SK-N-SH (cell line): Measurements from ENCODE around the gene MGAT5B. TPM values are rescaled to one million over a fixed set of nuclear protein-coding genes. Genes with fewer than 3 reads are reported as not detected.
A peak's percentile ranks its signal among the peaks of the same experiment; 100 is the strongest.

Experiments used
- CTCF ChIA-PET: fragments of 300-600, 350-600 bp; formaldehyde crosslinking; extraction: SDS; loops from one replicate; lab custom pipeline; 2021; lab: Yijun Ruan, JAX
- POLR2A ChIA-PET: fragments of 350-600 bp; sonication (Branson Sonifier 250); formaldehyde crosslinking; extraction: SDS; loops from one replicate; lab custom pipeline; 2020; ENCODE audit warnings: antibody characterized with exemption, inconsistent platforms; lab: Yijun Ruan, JAX
- DNase-seq: peaks from one replicate; pipeline ENCODE4 v3.0.0; 2012
- H2AFZ ChIP-seq: fragments of 200-600 bp; sonication (generic); 2 replicates; pipeline ENCODE4 v1.8.1; 2016; ENCODE audit warnings: antibody characterized with exemption, mild to moderate bottlenecking, low read depth
- H3F3A ChIP-seq: fragments of 200-600 bp; sonication (generic); replicated peaks from 2 replicates; pipeline ENCODE3; 2016; ENCODE audit warnings: antibody characterized with exemption, mild to moderate bottlenecking; ENCODE audit not compliant: insufficient read depth
- H3K27ac ChIP-seq, 2 experiments: fragments of 200-500 bp in 1 of 2; fragments of 200-600 bp in 1 of 2; sonication (Bioruptor generic) in 1 of 2; sonication (generic), shearing (Covaris generic) in 1 of 2; 2 replicates each; pipeline versions ENCODE4 v1.5.1 to v1.6.1; 2014 to 2016; ENCODE audit warnings: low read depth in 2 of 2, inconsistent platforms in 1 of 2, low read length in 1 of 2, mild to moderate bottlenecking in 1 of 2, mixed read lengths in 1 of 2
- H3K27me3 ChIP-seq: fragments of 200-600 bp; sonication (generic), shearing (Covaris generic); 2 replicates; pipeline ENCODE4 v1.6.1; 2016; ENCODE audit warnings: mixed run types; ENCODE audit not compliant: insufficient read depth
- H3K36me3 ChIP-seq, 2 experiments: fragments of 200-500 bp in 1 of 2; fragments of 200-600 bp in 1 of 2; sonication (Bioruptor generic) in 1 of 2; sonication (generic) in 1 of 2; replicated peaks in 1 of 2; 2 replicates each; pipeline versions ENCODE3 to v1.5.1; 2014 to 2016; ENCODE audit warnings: low read length in 1 of 2, mild to moderate bottlenecking in 1 of 2; ENCODE audit not compliant: insufficient read depth in 2 of 2, control insufficient read depth in 1 of 2
- H3K4me1 ChIP-seq, 2 experiments: fragments of 200-500 bp in 1 of 2; fragments of 200-600 bp in 1 of 2; sonication (Bioruptor generic) in 1 of 2; sonication (generic), shearing (Covaris generic) in 1 of 2; 2 replicates each; pipeline versions ENCODE4 v1.5.1 to v1.6.1; 2014 to 2016; ENCODE audit warnings: low read depth in 1 of 2, low read length in 1 of 2, mixed run types in 1 of 2; ENCODE audit not compliant: insufficient read depth in 2 of 2, control insufficient read depth in 1 of 2
- H3K4me2 ChIP-seq: fragments of 200-600 bp; sonication (generic), shearing (Covaris generic); 2 replicates; pipeline ENCODE4 v1.6.1; 2017; ENCODE audit warnings: mixed run types
- H3K4me3 ChIP-seq, 2 experiments: fragments of 200-500 bp in 1 of 2; fragments of 200-600 bp in 1 of 2; sonication (Bioruptor generic) in 1 of 2; sonication (generic), shearing (Covaris generic) in 1 of 2; 2 replicates each; pipeline versions ENCODE4 v1.5.1 to v1.8.1; 2014 to 2016; ENCODE audit warnings: low read depth in 2 of 2, inconsistent platforms in 1 of 2, low read length in 1 of 2, mild to moderate bottlenecking in 1 of 2, mixed read lengths in 1 of 2, moderate library complexity in 1 of 2
- H3K79me2 ChIP-seq: fragments of 200-600 bp; sonication (generic); 2 replicates; pipeline ENCODE4 v1.8.1; 2017; ENCODE audit warnings: mild to moderate bottlenecking; ENCODE audit not compliant: insufficient read depth
- H3K9ac ChIP-seq: fragments of 200-600 bp; sonication (generic); 2 replicates; pipeline ENCODE4 v1.6.1; 2017; ENCODE audit warnings: mixed run types
- H3K9me2 ChIP-seq: fragments of 200-600 bp; sonication (generic); 2 replicates; pipeline ENCODE4 v1.6.1; 2017; ENCODE audit warnings: mixed run types
- H3K9me3 ChIP-seq: fragments of 200-600 bp; sonication (generic); 2 replicates; pipeline ENCODE4 v1.6.1; 2017; ENCODE audit warnings: mixed run types, mild to moderate bottlenecking, moderate library complexity
- H4K20me1 ChIP-seq: fragments of 200-600 bp; sonication (generic); 2 replicates; pipeline ENCODE4 v1.6.1; 2017; ENCODE audit warnings: mild to moderate bottlenecking, mixed run types; ENCODE audit not compliant: insufficient read depth
- CTCF ChIP-seq: fragments of 200-600 bp; sonication (generic); IDR thresholded peaks from 2 replicates; pipeline ENCODE4 v1.6.1; 2017; ENCODE audit warnings: antibody characterized with exemption, mild to moderate bottlenecking, moderate library complexity
- EP300 ChIP-seq, 2 experiments: IDR thresholded peaks; 2 replicates each; pipeline versions ENCODE4 v1.4.0 to v1.6.1; 2012; ENCODE audit warnings: borderline replicate concordance in 1 of 2, low read depth in 1 of 2, low read length in 1 of 2
- FOXM1 ChIP-seq: IDR thresholded peaks from 2 replicates; pipeline ENCODE4 v1.4.0; 2012; ENCODE audit warnings: low read depth, mild to moderate bottlenecking
- JUND ChIP-seq: IDR thresholded peaks from 2 replicates; pipeline ENCODE4 v1.4.0; 2012
- MAX ChIP-seq: IDR thresholded peaks from 2 replicates; pipeline ENCODE4 v1.4.0; 2012; ENCODE audit warnings: low read depth
- RCOR1 ChIP-seq: fragments of 150-350 bp; IDR thresholded peaks from 2 replicates; pipeline ENCODE4 v1.6.1; 2017; ENCODE audit warnings: antibody characterized with exemption, low read length
- TAF1 ChIP-seq: IDR thresholded peaks from 2 replicates; pipeline ENCODE4 v1.6.1; 2012; ENCODE audit warnings: low read depth, mild to moderate bottlenecking, low read length, moderate library complexity, borderline replicate concordance
- USF2 ChIP-seq: fragments of 150-350 bp; IDR thresholded peaks from 2 replicates; pipeline ENCODE4 v1.6.1; 2017; ENCODE audit warnings: antibody characterized with exemption, low read length, low read depth, borderline replicate concordance
- YY1 ChIP-seq: IDR thresholded peaks from 2 replicates; pipeline ENCODE4 v1.4.0; 2012; ENCODE audit warnings: low read depth, mild to moderate bottlenecking
- WGBS: methylation state at CpG from one replicate; pipeline ENCODE4 v1.1.6; 2017; ENCODE audit warnings: low lambda C conversion rate; 5-methylcytosine and 5-hydroxymethylcytosine counted together
- polyA plus RNA-seq, 3 experiments: library from polyadenylated mRNA; depleted of rRNA; stranded (reverse); fragments of >200 nt; gene quantifications; 2 replicates each; pipeline ENCODE4 v1.2.3, GENCODE V29; 2012

The MGAT5B gene
- polyA plus RNA-seq, 1 of the 3 experiments (the other 2 are of a cell fraction): 13.8 TPM

GRCh38 chr17:76996741-76997694, 128.8 kb downstream of the MGAT5B start:
- Histone ChIP-seq H3K4me1 (peaks cover 3 to 12% of the 10 kb centered on the region in 2 experiments; a peak in 2 of 4 replicates), H2AFZ (no peak overlapping the region), H3K79me2 (no peaks in the 10 kb centered on the region), H3K4me2 (no peak overlapping the region), H3F3A (peaks cover 4% of the 10 kb centered on the region), H3K9me3 (no peaks in the 10 kb centered on the region), H3K27me3 (no peaks in the 10 kb centered on the region), H3K4me3 (no peak overlapping the region), H4K20me1 (no peaks in the 10 kb centered on the region), H3K27ac (no peak overlapping the region), H3K9ac (no peak overlapping the region), H3K36me3 (no peaks in the 10 kb centered on the region), H3K9me2 (no peaks in the 10 kb centered on the region)
- WGBS: 81% methylated on average over 15 of the region's 16 CpGs
- peak; percentile 10 for DNase-seq
- POLR2A ChIA-PET: no interaction called here
- TF ChIP-seq JUND (no peak), EP300 (IDR thresholded peaks at IDR 0.05; ENCODE audit: borderline replicate concordance in 1 of 2, low read depth in 1 of 2, low read length in 1 of 2) (no peak)
- CTCF ChIA-PET: interaction anchor here (1.5 to 1.7 kb wide), 3 partner anchors 11 to 14 kb away, joined by 3 to 5 read pairs (median 4); no protein-coding TSS in a partner anchor

GRCh38 chr17:76997981-76998531, 129.9 kb downstream of the MGAT5B start:
- no peaks in the 10 kb centered on the region for H3K79me2 ChIP-seq
- DNase-seq: peak; percentile 12
- no peaks in the 10 kb centered on the region for H3K36me3 ChIP-seq
- no peak overlapping the region for H3K9ac ChIP-seq
- H3K9me2 ChIP-seq: no peaks in the 10 kb centered on the region
- peaks cover 8 to 9% of the 10 kb centered on the region in 2 experiments; a peak in 2 of 4 replicates for H3K4me1 ChIP-seq
- WGBS: 88% methylated on average over 16 of the region's 16 CpGs
- no peaks in the 10 kb centered on the region for H3K27me3 ChIP-seq
- CTCF ChIA-PET: interaction anchor here (1.5 to 1.7 kb wide), 2 partner anchors 13 to 58 kb away, joined by 3 to 11 read pairs; no protein-coding TSS in a partner anchor
- peaks cover 12% of the 10 kb centered on the region for H3F3A ChIP-seq
- TF ChIP-seq FOXM1: no peak
- TF ChIP-seq MAX: no peak
- TF ChIP-seq YY1: no peak
- no peak for TF ChIP-seq TAF1
- TF ChIP-seq RCOR1: no peak
- TF ChIP-seq JUND: no peak
- TF ChIP-seq USF2: no peak
- TF ChIP-seq CTCF: no peak
- no peak overlapping the region for H3K4me3 ChIP-seq
- H4K20me1 ChIP-seq: no peaks in the 10 kb centered on the region
- H3K27ac ChIP-seq: no peak overlapping the region
- POLR2A ChIA-PET: no interaction called here
- H3K4me2 ChIP-seq: no peak overlapping the region
- H2AFZ ChIP-seq: no peak overlapping the region
- H3K9me3 ChIP-seq: no peaks in the 10 kb centered on the region
